CD4-positive, alpha-beta memory T cell (primary cell): ENCODE data around the gene PRCP. TPM values are rescaled to one million over a fixed set of nuclear protein-coding genes. Genes with fewer than 3 reads are reported as not detected.

Experiments
- CTCF ChIA-PET: fragments of 350-600 bp; sonication (Branson Sonifier 250); formaldehyde crosslinking; loops from one replicate; lab custom pipeline; 2021; ENCODE audit warnings: inconsistent platforms; ENCODE audit not compliant: partially characterized antibody; lab: Charles Lee
- POLR2A ChIA-PET: fragments of 350-600 bp; sonication (Branson Sonifier 250); formaldehyde crosslinking; loops from one replicate; lab custom pipeline; 2021; ENCODE audit not compliant: partially characterized antibody; lab: Charles Lee
- DNase-seq, 5 donors: peaks; one replicate each; pipeline versions ENCODE4 v3.0.0 to v3.0.0-alpha.2; 2020 to 2022; ENCODE audit warnings: mixed read lengths in 1 of 5
- H3K27ac ChIP-seq: one replicate; pipeline ENCODE4 v1.7.0; 2013; ENCODE audit warnings: low read depth, low read length
- H3K27me3 ChIP-seq: 2 replicates; pipeline ENCODE4 v1.7.0; 2013; ENCODE audit warnings: mild to moderate bottlenecking, low read length, moderate library complexity; ENCODE audit not compliant: insufficient read depth
- H3K36me3 ChIP-seq: 2 replicates; pipeline ENCODE4 v1.7.0; 2013; ENCODE audit warnings: mild to moderate bottlenecking, low read length, moderate library complexity; ENCODE audit not compliant: insufficient read depth
- H3K4me1 ChIP-seq: 2 replicates; pipeline ENCODE4 v1.7.0; 2013; ENCODE audit warnings: mild to moderate bottlenecking, low read length, moderate library complexity; ENCODE audit not compliant: insufficient read depth
- H3K4me3 ChIP-seq, 2 donors: one replicate each; pipeline ENCODE4 v1.7.0; 2013; ENCODE audit warnings: low read length in 2 of 2, mild to moderate bottlenecking in 1 of 2
- H3K9me3 ChIP-seq, 2 donors: one replicate each; pipeline ENCODE4 v1.7.0; 2013; ENCODE audit warnings: low read length in 2 of 2, control low read depth in 1 of 2; ENCODE audit not compliant: control insufficient read depth in 1 of 2
- H3K27ac Mint-ChIP-seq, 7 donors: one replicate each; pipeline ENCODE4 v1.8.0; 2020 to 2021; ENCODE audit warnings: mixed read lengths in 7 of 7, mild to moderate bottlenecking in 6 of 7, inconsistent platforms in 3 of 7, moderate library complexity in 3 of 7
- H3K27me3 Mint-ChIP-seq, 2 donors: one replicate each; pipeline ENCODE4 v1.8.0; 2020 to 2021; ENCODE audit warnings: mixed read lengths in 2 of 2
- H3K36me3 Mint-ChIP-seq, 2 donors: one replicate each; pipeline ENCODE4 v1.8.0; 2020 to 2021; ENCODE audit warnings: mixed read lengths in 2 of 2, inconsistent platforms in 1 of 2, mild to moderate bottlenecking in 1 of 2
- H3K4me1 Mint-ChIP-seq, 4 donors: one replicate each; pipeline ENCODE4 v1.8.0; 2020 to 2021; ENCODE audit warnings: mixed read lengths in 4 of 4, mild to moderate bottlenecking in 1 of 4
- H3K4me3 Mint-ChIP-seq, 8 donors: one replicate each; pipeline ENCODE4 v1.8.0; 2020 to 2021; ENCODE audit warnings: mixed read lengths in 8 of 8, mild to moderate bottlenecking in 7 of 8, moderate library complexity in 6 of 8, inconsistent platforms in 3 of 8
- H3K9me3 Mint-ChIP-seq, 8 donors: one replicate each; pipeline ENCODE4 v1.8.0; 2020 to 2021; ENCODE audit warnings: mixed read lengths in 8 of 8, mild to moderate bottlenecking in 5 of 8, inconsistent platforms in 3 of 8, moderate library complexity in 1 of 8
- intact Hi-C: fragments of 100-400 bp; cut with micrococcal nuclease; formaldehyde crosslinking; loops from one replicate; pipeline ENCODE4 v1.15.1; 2023
- polyA plus RNA-seq, 2 donors: library from polyadenylated mRNA; unstranded; fragments of 300-500 nt; fragmentation: Illumina TruSeq; gene quantifications; one replicate each; pipeline ENCODE4 v1.2.3, GENCODE V29; 2021
- total RNA-seq, 2 experiments: library from RNA; stranded (reverse); gene quantifications; one replicate each; pipeline ENCODE4 v1.2.3, GENCODE V29; 2021

Gene PRCP
- total and polyA plus RNA-seq, 4 experiments from 2014 or later, result 24.1 to 38.4 (median 31.2) TPM

GRCh38 chr11:82843057-82843795 lies 57.0 kb downstream of the PRCP start:
- H3K27ac ChIP-seq, result no peak overlapping the region
- H3K4me3 ChIP-seq, result no peak overlapping the region
- ChIA-PET POLR2A (no interaction called here), CTCF (no interaction called here)
- no peaks in the 10 kb centered on the region for H3K4me1 ChIP-seq
- intact Hi-C loops, result no loop called here
- no peaks in the 10 kb centered on the region for H3K27me3 Mint-ChIP-seq
- no peak overlapping the region for H3K27ac Mint-ChIP-seq
- no peaks in the 10 kb centered on the region for H3K9me3 Mint-ChIP-seq
- no peaks in the 10 kb centered on the region for H3K36me3 ChIP-seq
- no peaks in the 10 kb centered on the region for H3K4me1 Mint-ChIP-seq
- H3K9me3 ChIP-seq, result no peaks in the 10 kb centered on the region
- no peak overlapping the region for H3K4me3 Mint-ChIP-seq
- no peaks in the 10 kb centered on the region for H3K27me3 ChIP-seq
- peaks cover 20 to 27% of the 10 kb centered on the region in 2 donors for H3K36me3 Mint-ChIP-seq
- no peak for DNase-seq

GRCh38 chr11:82842019-82842418 lies 58.2 kb downstream of the PRCP start:
- CTCF ChIA-PET, result no interaction called here
- intact Hi-C loops, result no loop called here
- H3K27me3 Mint-ChIP-seq, result no peaks in the 10 kb centered on the region

GRCh38 chr11:82837650-82838049 lies 62.6 kb downstream of the PRCP start:
- no peaks in the 10 kb centered on the region for H3K27me3 ChIP-seq
- Mint-ChIP-seq H3K4me1 (no peaks in the 10 kb centered on the region), H3K36me3 (peaks cover 52 to 55% of the 10 kb centered on the region in 2 donors), H3K27ac (no peak overlapping the region), H3K27me3 (no peaks in the 10 kb centered on the region), H3K9me3 (no peaks in the 10 kb centered on the region), H3K4me3 (no peak overlapping the region)
- no peaks in the 10 kb centered on the region for H3K4me1 ChIP-seq
- ChIA-PET POLR2A (no interaction called here), CTCF (interaction anchor here (0.6 kb wide), 1 partner anchor 29 kb away, joined by 3 read pairs; no protein-coding TSS in a partner anchor)
- H3K36me3 ChIP-seq, result no peaks in the 10 kb centered on the region
- no peak overlapping the region for H3K27ac ChIP-seq
- DNase-seq, result no peak
- H3K4me3 ChIP-seq, result no peak overlapping the region
- intact Hi-C loops, result no loop called here
- H3K9me3 ChIP-seq, result no peaks in the 10 kb centered on the region

More at GRCh38 chr11:82842019-82842418, 58.2 kb downstream of the PRCP start:
- H3K4me3 Mint-ChIP-seq, result no peak overlapping the region
- no peak overlapping the region for H3K27ac ChIP-seq
- no peaks in the 10 kb centered on the region for H3K9me3 ChIP-seq
- peaks cover 25 to 31% of the 10 kb centered on the region in 2 donors for H3K36me3 Mint-ChIP-seq
- H3K27me3 ChIP-seq, result no peaks in the 10 kb centered on the region
- POLR2A ChIA-PET, result no interaction called here
- peak overlapping the region in 2 of 7 donors; percentile 56 to 90 for H3K27ac Mint-ChIP-seq
- no peaks in the 10 kb centered on the region for H3K4me1 ChIP-seq
- H3K4me1 Mint-ChIP-seq, result no peaks in the 10 kb centered on the region
- DNase-seq, result no peak
- H3K4me3 ChIP-seq, result no peak overlapping the region
- H3K9me3 Mint-ChIP-seq, result no peaks in the 10 kb centered on the region
- no peaks in the 10 kb centered on the region for H3K36me3 ChIP-seq

GRCh38 chr11:82832983-82833382 lies 67.2 kb downstream of the PRCP start:
- ChIA-PET POLR2A (no interaction called here), CTCF (no interaction called here)
- no peaks in the 10 kb centered on the region for H3K4me1 ChIP-seq
- Mint-ChIP-seq H3K27ac (no peak overlapping the region), H3K4me3 (no peak overlapping the region), H3K27me3 (no peaks in the 10 kb centered on the region), H3K9me3 (no peaks in the 10 kb centered on the region), H3K4me1 (no peaks in the 10 kb centered on the region), H3K36me3 (peaks cover 42 to 58% of the 10 kb centered on the region in 2 donors)
- no peaks in the 10 kb centered on the region for H3K36me3 ChIP-seq
- DNase-seq, result no peak
- no peak overlapping the region for H3K4me3 ChIP-seq
- no peak overlapping the region for H3K27ac ChIP-seq
- H3K27me3 ChIP-seq, result no peaks in the 10 kb centered on the region
- no peaks in the 10 kb centered on the region for H3K9me3 ChIP-seq
- intact Hi-C loops, result no loop called here

GRCh38 chr11:82831364-82831763 lies 68.9 kb downstream of the PRCP start:
- H3K4me3 Mint-ChIP-seq, result no peak overlapping the region
- ChIA-PET POLR2A (no interaction called here), CTCF (interaction anchor here (0.9 kb wide), 1 partner anchor 36 kb away, joined by 5 read pairs; no protein-coding TSS in a partner anchor)
- H3K4me1 ChIP-seq, result no peaks in the 10 kb centered on the region
- no peaks in the 10 kb centered on the region for H3K9me3 ChIP-seq
- H3K36me3 Mint-ChIP-seq, result peaks cover 32 to 49% of the 10 kb centered on the region in 2 donors
- H3K27me3 ChIP-seq, result no peaks in the 10 kb centered on the region
- H3K9me3 Mint-ChIP-seq, result no peaks in the 10 kb centered on the region
- no peak overlapping the region for H3K4me3 ChIP-seq
- intact Hi-C loops, result no loop called here
- no peaks in the 10 kb centered on the region for H3K36me3 ChIP-seq
- no peaks in the 10 kb centered on the region for H3K27me3 Mint-ChIP-seq
- H3K4me1 Mint-ChIP-seq, result no peaks in the 10 kb centered on the region
- H3K27ac ChIP-seq, result no peak overlapping the region
- no peak overlapping the region for H3K27ac Mint-ChIP-seq
- DNase-seq, result no peak

- Mint-ChIP-seq H3K27ac (no peak overlapping the region), H3K36me3 (peaks cover 29 to 49% of the 10 kb centered on the region in 2 donors), H3K9me3 (no peaks in the 10 kb centered on the region), H3K4me3 (no peak overlapping the region), H3K4me1 (no peaks in the 10 kb centered on the region), H3K27me3 (no peaks in the 10 kb centered on the region)
- Histone ChIP-seq H3K27ac (no peak overlapping the region), H3K4me1 (no peaks in the 10 kb centered on the region), H3K27me3 (no peaks in the 10 kb centered on the region), H3K36me3 (no peaks in the 10 kb centered on the region), H3K9me3 (no peaks in the 10 kb centered on the region), H3K4me3 (no peak overlapping the region)
- ChIA-PET CTCF (interaction anchor here (0.9 kb wide), 1 partner anchor 36 kb away, joined by 5 read pairs; no protein-coding TSS in a partner anchor), POLR2A (no interaction called here)
- intact Hi-C loops, result no loop called here
- DNase-seq, result no peak
Observed at GRCh38 chr11:82830746-82831145, 69.5 kb downstream of the PRCP start.

- Histone ChIP-seq H3K27me3 (no peaks in the 10 kb centered on the region), H3K9me3 (no peaks in the 10 kb centered on the region), H3K4me1 (no peaks in the 10 kb centered on the region), H3K36me3 (no peaks in the 10 kb centered on the region), H3K27ac (no peak overlapping the region), H3K4me3 (no peak overlapping the region)
- ChIA-PET POLR2A (no interaction called here), CTCF (no interaction called here)
- intact Hi-C loops, result no loop called here
- Mint-ChIP-seq H3K9me3 (no peaks in the 10 kb centered on the region), H3K27ac (peak overlapping the region in 2 of 7 donors; percentile 72 to 74), H3K36me3 (peaks cover 31 to 50% of the 10 kb centered on the region in 2 donors), H3K27me3 (no peaks in the 10 kb centered on the region), H3K4me1 (no peaks in the 10 kb centered on the region), H3K4me3 (no peak overlapping the region)
- DNase-seq, result no peak
Observed at GRCh38 chr11:82829101-82829500, 71.1 kb downstream of the PRCP start.
